BJ (cell line): ENCODE data around the gene BRI3. TPM values are rescaled to one million over a fixed set of nuclear protein-coding genes. Genes with fewer than 3 reads are reported as not detected.

Experiments
- CTCF ChIA-PET: fragments of 350-600 bp; formaldehyde crosslinking; extraction: SDS; loops from one replicate; lab custom pipeline; 2021; ENCODE audit warnings: antibody characterized with exemption, inconsistent platforms; lab: Yijun Ruan, JAX
- POLR2A ChIA-PET: fragments of 300-600 bp; sonication (Branson Sonifier 250); formaldehyde crosslinking; extraction: SDS; loops from one replicate; lab custom pipeline; 2021; ENCODE audit warnings: antibody characterized with exemption; lab: Charles Lee
- DNase-seq: peaks from one replicate; pipeline ENCODE4 v3.0.0-alpha.2; 2011; ENCODE audit warnings: low read depth
- H3K27me3 ChIP-seq: 2 replicates; pipeline ENCODE4 v1.6.0; 2011; ENCODE audit warnings: low read length; ENCODE audit not compliant: control insufficient read depth, insufficient read depth
- H3K36me3 ChIP-seq: 2 replicates; pipeline ENCODE4 v1.5.1; 2011; ENCODE audit warnings: low read length; ENCODE audit not compliant: control insufficient read depth, insufficient read depth
- H3K4me3 ChIP-seq: 2 replicates; pipeline ENCODE4 v1.5.1; 2011; ENCODE audit warnings: low read depth, mild to moderate bottlenecking, control low read depth, low read length
- CTCF ChIP-seq: IDR thresholded peaks from 2 replicates; pipeline ENCODE4 v1.5.1; 2011; ENCODE audit warnings: low read depth, mild to moderate bottlenecking, control low read depth, inconsistent platforms, low read length, moderate library complexity; ENCODE audit not compliant: insufficient read depth
- polyA plus RNA-seq: library from polyadenylated mRNA; depleted of rRNA; stranded (reverse); fragments of >200 nt; gene quantifications from 2 replicates; pipeline ENCODE4 v1.2.3, GENCODE V29; 2011

Gene BRI3
- polyA plus RNA-seq, 1 experiment: 163 TPM

GRCh38 chr7:98234429-98235147 lies 46.9 kb upstream of the BRI3 start:
- Histone ChIP-seq H3K27me3 (no peaks in the 10 kb centered on the region), H3K4me3 (no peak overlapping the region), H3K36me3 (peaks cover 4% of the 10 kb centered on the region)
- no peak for DNase-seq
- POLR2A ChIA-PET: no interaction called here
- CTCF ChIA-PET: no interaction called here
- no peak for TF ChIP-seq CTCF

GRCh38 chr7:98235901-98236300 lies 45.6 kb upstream of the BRI3 start:
- no peak for DNase-seq
- CTCF ChIA-PET: no interaction called here
- Histone ChIP-seq H3K36me3 (peaks cover 7% of the 10 kb centered on the region), H3K27me3 (no peaks in the 10 kb centered on the region), H3K4me3 (no peak overlapping the region)
- TF ChIP-seq CTCF: no peak
- POLR2A ChIA-PET: no interaction called here

- Histone ChIP-seq H3K36me3 (peaks cover 7% of the 10 kb centered on the region), H3K4me3 (no peak overlapping the region), H3K27me3 (no peaks in the 10 kb centered on the region)
- TF ChIP-seq CTCF: no peak
- DNase-seq: no peak
- CTCF ChIA-PET: no interaction called here
- POLR2A ChIA-PET: no interaction called here
Observed at GRCh38 chr7:98236355-98237185, 44.9 kb upstream of the BRI3 start.

- Histone ChIP-seq H3K27me3 (no peaks in the 10 kb centered on the region), H3K36me3 (peaks cover 8% of the 10 kb centered on the region), H3K4me3 (no peak overlapping the region)
- no peak for DNase-seq
- ChIA-PET CTCF (no interaction called here), POLR2A (no interaction called here)
- TF ChIP-seq CTCF: no peak
Observed at GRCh38 chr7:98238076-98238475, 43.4 kb upstream of the BRI3 start.

GRCh38 chr7:98238976-98239375 lies 42.5 kb upstream of the BRI3 start:
- DNase-seq: no peak
- Histone ChIP-seq H3K4me3 (no peak overlapping the region), H3K27me3 (no peaks in the 10 kb centered on the region), H3K36me3 (peaks cover 8% of the 10 kb centered on the region)
- CTCF ChIA-PET: interaction anchor here (0.6 kb wide), 1 partner anchor 177 kb away, joined by 3 read pairs; no protein-coding TSS in a partner anchor
- POLR2A ChIA-PET: no interaction called here
- no peak for TF ChIP-seq CTCF
